Uterus (tissue), 4 donors: ENCODE data around the gene MED17. TPM values are rescaled to one million over a fixed set of nuclear protein-coding genes. Genes with fewer than 3 reads are reported as not detected.

Source experiments
- DNase-seq, 2 donors: peaks; one replicate each; pipeline ENCODE4 v3.0.0-alpha.2; 2019 to 2020
- H3K27ac ChIP-seq, 2 donors: fragments of 200-600 bp; sonication (generic); 1 replicate in 1 of 2; 2 replicates in 1 of 2; pipeline ENCODE4 v1.5.1; 2016 to 2018
- H3K27me3 ChIP-seq, 2 donors: fragments of 200-600 bp; sonication (generic); one replicate each; pipeline ENCODE4 v1.5.1; 2018 to 2019; ENCODE audit warnings: control low read depth in 1 of 2
- H3K36me3 ChIP-seq, 2 donors: fragments of 200-600 bp; sonication (generic); one replicate each; pipeline ENCODE4 v1.5.1; 2019; ENCODE audit warnings: control low read depth in 1 of 2
- H3K4me1 ChIP-seq, 2 donors: fragments of 200-600 bp; sonication (generic); one replicate each; pipeline ENCODE4 v1.5.1; 2018 to 2019; ENCODE audit warnings: control low read depth in 1 of 2
- H3K4me3 ChIP-seq, 2 donors: fragments of 200-600 bp; sonication (generic); 1 replicate in 1 of 2; 2 replicates in 1 of 2; pipeline ENCODE4 v1.5.1; 2018 to 2019; ENCODE audit warnings: mild to moderate bottlenecking in 1 of 2
- H3K9me3 ChIP-seq, 2 donors: fragments of 200-600 bp; sonication (generic); one replicate each; pipeline ENCODE4 v1.5.1; 2019; ENCODE audit warnings: control low read depth in 1 of 2
- CTCF ChIP-seq, 4 experiments: fragments of 200-600 bp in 2 of 4; fragments of 450-650 bp in 2 of 4; sonication (generic) in 2 of 4; IDR thresholded peaks; one replicate each; pipeline ENCODE4 v1.5.1; 2016 to 2019; ENCODE audit warnings: antibody characterized with exemption in 4 of 4, mild to moderate bottlenecking in 2 of 4, moderate library complexity in 1 of 4
- POLR2A ChIP-seq, 2 donors: fragments of 450-650 bp; IDR thresholded peaks; one replicate each; pipeline ENCODE4 v1.6.1; 2016; ENCODE audit warnings: antibody characterized with exemption in 2 of 2, mild to moderate bottlenecking in 1 of 2, moderate library complexity in 1 of 2
- intact Hi-C: fragments of 100-400 bp; cut with DNase I; formaldehyde crosslinking; loops from one replicate; pipeline ENCODE4 v1.15.1; 2023; ENCODE audit warnings: low total_unique reads
- total RNA-seq, 4 donors: library from RNA; depleted of rRNA in 3 of 4; stranded (reverse); fragments of >200 nt in 3 of 4; gene quantifications; one replicate each; pipeline versions ENCODE4 v1.1.0 to v1.2.4, GENCODE V29; 2014 to 2023
- donor health status: DM: yes; HTN: yes; CAD: no.

The MED17 gene
- total RNA-seq, 4 donors from 2014 or later, result 35.1 to 64.8 (median 56.4) TPM

GRCh38 chr11:93831343-93832127, 47.5 kb downstream of the MED17 start:
- Histone ChIP-seq H3K9me3 (no peaks in the 10 kb centered on the region), H3K4me3 (no peak overlapping the region), H3K36me3 (no peaks in the 10 kb centered on the region), H3K4me1 (no peaks in the 10 kb centered on the region), H3K27ac (no peak overlapping the region), H3K27me3 (no peaks in the 10 kb centered on the region)
- intact Hi-C loops, result no loop called here
- TF ChIP-seq CTCF (IDR thresholded peaks at IDR 0.05) (no peak), POLR2A (IDR thresholded peaks at IDR 0.05) (no peak)
- no peak for DNase-seq

- intact Hi-C loops, result no loop called here
- no peak overlapping the region for H3K27ac ChIP-seq
Observed at GRCh38 chr11:93832780-93833179, 48.7 kb downstream of the MED17 start.

GRCh38 chr11:93838967-93839366, 54.9 kb downstream of the MED17 start:
- no peaks in the 10 kb centered on the region for H3K36me3 ChIP-seq
- no peak overlapping the region for H3K4me3 ChIP-seq
- H3K9me3 ChIP-seq, result no peaks in the 10 kb centered on the region
- no peak for DNase-seq
- H3K27me3 ChIP-seq, result no peaks in the 10 kb centered on the region
- intact Hi-C loops, result no loop called here
- no peak overlapping the region for H3K27ac ChIP-seq
- TF ChIP-seq POLR2A (IDR thresholded peaks at IDR 0.05), result no peak
- TF ChIP-seq CTCF (IDR thresholded peaks at IDR 0.05), result no peak
- H3K4me1 ChIP-seq, result no peaks in the 10 kb centered on the region

More at GRCh38 chr11:93832780-93833179, 48.7 kb downstream of the MED17 start:
- no peaks in the 10 kb centered on the region for H3K9me3 ChIP-seq
- no peaks in the 10 kb centered on the region for H3K27me3 ChIP-seq
- TF ChIP-seq POLR2A (IDR thresholded peaks at IDR 0.05) (no peak), CTCF (IDR thresholded peaks at IDR 0.05) (no peak)
- H3K36me3 ChIP-seq, result no peaks in the 10 kb centered on the region
- DNase-seq, result no peak
- no peak overlapping the region for H3K4me3 ChIP-seq
- H3K4me1 ChIP-seq, result no peaks in the 10 kb centered on the region

- no peak overlapping the region for H3K27ac ChIP-seq
- intact Hi-C loops, result no loop called here
- H3K4me3 ChIP-seq, result no peak overlapping the region
- no peaks in the 10 kb centered on the region for H3K9me3 ChIP-seq
- TF ChIP-seq CTCF (IDR thresholded peaks at IDR 0.05) (no peak), POLR2A (IDR thresholded peaks at IDR 0.05) (no peak)
- no peaks in the 10 kb centered on the region for H3K36me3 ChIP-seq
- no peak for DNase-seq
- no peaks in the 10 kb centered on the region for H3K4me1 ChIP-seq
- H3K27me3 ChIP-seq, result no peaks in the 10 kb centered on the region
Observed at GRCh38 chr11:93840180-93840579, 56.1 kb downstream of the MED17 start.

- Histone ChIP-seq H3K9me3 (no peaks in the 10 kb centered on the region), H3K36me3 (no peaks in the 10 kb centered on the region), H3K27ac (no peak overlapping the region), H3K4me3 (no peak overlapping the region), H3K27me3 (no peaks in the 10 kb centered on the region), H3K4me1 (no peaks in the 10 kb centered on the region)
- DNase-seq, result no peak
- TF ChIP-seq CTCF (IDR thresholded peaks at IDR 0.05), result no peak
- TF ChIP-seq POLR2A (IDR thresholded peaks at IDR 0.05), result no peak
- intact Hi-C loops, result no loop called here
Observed at GRCh38 chr11:93840981-93841380, 56.9 kb downstream of the MED17 start.
